NCI-H1436 treated with DMSO at 0.1 percent for 48 hours (cell line): ENCODE measurements around the gene FUT8.
"Not testable (repeated sequence)": the region's sequence is repeated elsewhere in the genome, so short reads cannot be mapped to it uniquely, and the experiment has no call there.

ENCODE experiments used
- DNase-seq: peaks from one replicate; lab custom pipeline; 2025; lab: John Stamatoyannopoulos, UW

The FUT8 gene

DNA sequence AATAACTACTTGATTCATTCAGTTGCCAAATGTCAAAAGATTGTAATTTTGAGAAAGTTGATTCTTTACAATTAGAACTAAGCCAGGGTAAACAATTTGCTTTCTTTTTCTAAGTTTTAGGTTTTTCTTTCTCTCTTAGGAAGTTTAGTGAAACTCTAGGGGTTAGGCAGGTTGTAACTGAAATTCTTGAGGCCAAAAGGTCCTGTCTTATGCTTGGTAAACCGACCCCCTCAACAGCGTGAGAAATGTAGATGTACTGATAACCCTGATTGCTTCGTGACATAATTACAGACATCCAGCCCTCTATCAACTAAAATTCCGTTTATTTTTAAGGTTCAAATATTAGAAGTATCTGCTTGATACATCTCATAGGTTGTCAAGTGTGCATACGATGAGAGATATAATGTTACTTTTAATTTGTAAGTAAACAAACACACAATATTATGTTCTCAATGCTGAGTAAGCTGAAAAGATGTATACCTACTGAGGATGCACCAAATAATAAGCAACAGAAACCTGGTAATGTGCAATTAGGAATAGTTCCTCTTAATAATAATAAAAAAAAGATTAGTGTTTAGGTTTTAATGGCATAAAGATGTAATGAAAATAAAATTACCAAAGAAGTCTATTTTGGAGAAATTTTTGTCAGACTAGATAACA, 7.2 kb downstream of the FUT8 start:
- no peak for DNase-seq

DNA sequence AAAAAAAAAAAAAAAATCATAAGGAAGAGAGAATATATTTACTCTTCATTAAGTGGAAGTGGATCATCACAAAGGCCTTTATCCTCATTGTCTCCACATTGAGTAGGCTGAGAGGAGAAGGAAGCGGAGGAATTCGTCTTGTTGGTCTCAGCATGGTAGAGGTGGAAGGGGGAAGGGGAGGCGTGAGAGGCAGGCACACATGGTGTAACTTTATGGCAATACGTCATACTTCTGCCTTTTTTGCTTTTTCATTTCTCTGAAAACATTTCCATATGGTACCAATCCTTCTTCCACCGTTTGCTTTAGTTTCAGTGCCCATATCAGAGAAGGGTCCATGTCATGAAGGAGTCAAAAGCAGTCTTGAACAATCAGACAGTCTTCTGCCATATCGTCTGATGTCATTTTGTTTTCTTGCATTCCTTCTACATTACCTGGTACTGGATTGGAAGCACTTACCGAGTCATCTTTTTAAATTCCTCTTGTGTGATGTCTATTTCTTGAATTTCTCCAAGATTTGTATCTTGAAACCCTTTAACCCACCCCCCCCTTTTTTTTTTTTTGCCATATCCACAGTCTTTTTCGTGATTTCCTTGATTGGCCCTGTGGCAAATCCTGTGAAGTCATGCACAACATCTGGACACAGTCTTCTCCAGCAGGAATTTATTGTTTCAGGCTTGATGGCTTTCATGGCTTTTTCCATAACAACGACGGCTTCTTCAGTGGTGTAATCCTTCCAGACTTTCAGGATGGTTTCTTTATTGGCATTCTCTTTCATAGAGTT, 8.9 kb downstream of the FUT8 start:
- DNase-seq, result no peak

DNA sequence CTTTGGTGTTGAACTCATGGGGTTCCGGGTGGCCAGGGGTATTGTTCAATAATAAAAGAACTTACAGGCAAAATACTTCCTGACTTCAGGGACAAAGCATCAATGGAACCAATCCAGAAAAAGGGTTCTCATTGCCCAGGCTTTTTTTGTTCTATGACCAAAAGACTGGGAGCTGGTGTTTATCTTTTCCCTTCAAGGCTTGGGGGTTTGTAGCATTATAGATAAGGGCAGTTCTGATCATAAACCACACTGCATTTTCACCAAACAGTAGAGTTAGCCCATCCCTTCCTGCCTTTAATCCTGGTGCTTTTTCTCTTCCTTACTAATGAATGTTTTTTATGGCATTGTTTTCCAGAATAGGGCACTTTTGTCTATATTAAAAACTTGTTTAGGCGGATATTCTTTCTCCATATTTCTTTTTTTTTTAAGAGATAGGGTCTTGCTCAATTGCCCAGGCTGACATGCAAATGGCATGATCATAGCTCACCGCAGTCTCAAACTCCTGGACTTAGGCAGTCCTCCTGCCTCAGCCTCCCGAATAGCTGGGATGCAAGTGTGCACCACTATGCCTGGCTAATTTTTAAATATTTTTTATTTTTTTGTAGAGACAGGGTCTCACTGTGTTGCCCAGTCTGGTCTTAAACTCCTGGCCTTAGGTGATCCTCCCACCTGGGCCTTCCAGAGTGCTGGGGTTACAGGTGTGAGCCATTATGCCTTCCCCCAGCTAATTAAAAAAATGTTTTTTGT, 9.7 kb downstream of the FUT8 start:
- no peak for DNase-seq

DNA sequence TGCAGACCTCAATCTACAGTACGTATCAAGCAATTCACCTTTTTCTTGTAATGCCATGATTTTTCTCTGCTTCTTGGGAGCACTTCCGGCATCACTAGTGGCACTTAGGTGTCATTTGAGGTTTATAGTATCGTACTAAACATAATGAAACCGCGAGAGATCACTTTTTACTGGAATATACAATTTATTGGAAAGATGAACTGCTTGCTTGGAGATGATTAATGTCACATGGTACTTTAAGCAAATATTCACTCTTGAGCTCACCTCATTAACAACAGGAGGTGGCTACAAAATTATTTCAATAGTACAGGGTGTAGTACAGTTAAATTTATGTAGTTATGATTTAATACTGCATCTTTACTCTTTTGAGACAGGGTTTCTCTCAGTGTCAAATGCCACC, 11.5 kb downstream of the FUT8 start:
- DNase-seq, result no peak

DNA sequence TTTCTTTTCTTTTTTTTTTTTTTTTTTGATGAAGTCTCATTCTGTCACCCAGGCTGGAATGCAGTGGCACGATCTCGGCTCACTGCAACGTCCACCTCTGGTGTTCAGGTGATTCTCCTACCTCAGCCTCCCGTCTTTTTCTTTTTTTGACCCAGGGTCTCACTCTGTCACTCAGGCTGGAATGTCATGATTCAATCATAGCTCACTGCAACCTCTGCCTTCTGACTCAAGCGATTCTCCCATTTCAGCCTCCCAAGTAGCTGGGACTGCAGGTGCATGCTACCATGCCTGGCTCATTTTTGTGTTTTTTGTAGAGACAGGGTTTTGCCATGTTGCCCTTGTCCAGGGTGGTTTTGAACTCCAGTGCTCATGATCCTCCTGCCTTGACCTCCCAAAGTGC, 12.0 kb downstream of the FUT8 start:
- no peak for DNase-seq

DNA sequence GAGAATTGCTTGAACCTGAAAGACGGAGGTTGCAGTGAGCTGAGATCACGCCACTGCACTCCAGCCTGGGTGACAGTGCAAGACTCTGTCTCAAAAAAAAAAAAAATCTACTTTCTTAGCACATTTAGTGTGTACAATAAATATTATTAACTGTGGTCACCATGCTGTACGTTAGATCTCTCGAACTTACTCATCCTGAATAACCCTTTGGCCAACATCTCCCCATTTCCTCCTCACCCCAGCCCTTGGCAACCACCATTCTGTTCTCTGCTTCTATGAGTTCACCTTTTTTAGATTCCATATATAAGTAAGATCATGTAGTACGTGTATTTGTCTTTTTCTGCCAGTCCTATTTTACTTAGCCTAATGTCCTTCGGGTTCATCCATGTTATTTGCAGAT, 13.4 kb downstream of the FUT8 start:
- no peak for DNase-seq

DNA sequence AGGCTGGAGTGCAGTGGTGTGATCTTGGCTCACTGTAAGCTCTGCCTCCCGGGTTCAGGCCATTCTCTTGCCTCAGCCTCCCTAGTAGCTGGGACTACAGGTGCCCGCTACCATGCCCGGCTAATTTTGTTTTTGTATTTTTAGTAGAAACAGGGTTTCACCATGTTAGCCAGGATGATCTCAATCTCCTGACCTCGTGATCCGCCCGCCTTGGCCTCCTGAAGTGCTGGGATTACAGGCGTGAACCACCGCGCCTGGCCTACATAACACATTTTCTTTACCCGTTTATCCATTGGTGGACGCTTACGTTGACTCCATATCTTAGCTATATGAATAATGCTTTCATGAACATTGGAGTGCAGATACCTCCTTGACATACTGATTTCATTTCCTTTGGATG, 14.4 kb downstream of the FUT8 start:
- not testable (repeated sequence) for DNase-seq

DNA sequence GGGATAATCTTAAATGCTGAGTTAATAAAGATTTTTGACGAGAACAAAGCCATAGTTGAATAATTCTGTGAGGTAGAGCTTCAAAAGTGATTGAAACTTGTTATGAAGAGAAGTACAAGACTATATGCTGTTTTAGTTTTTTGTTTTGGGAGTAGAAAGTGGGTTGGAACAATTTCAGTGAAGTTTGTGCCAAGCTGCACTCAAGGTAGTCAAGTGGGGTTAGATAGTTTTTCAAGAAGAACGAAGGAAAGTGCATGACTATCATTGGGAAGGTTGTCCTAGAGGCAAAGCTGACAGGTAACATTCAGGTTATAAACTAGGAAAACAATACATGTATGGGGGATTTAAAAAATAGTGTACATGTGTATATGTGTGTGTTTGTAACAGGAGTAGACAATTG, 16.2 kb downstream of the FUT8 start:
- no peak for DNase-seq

DNA sequence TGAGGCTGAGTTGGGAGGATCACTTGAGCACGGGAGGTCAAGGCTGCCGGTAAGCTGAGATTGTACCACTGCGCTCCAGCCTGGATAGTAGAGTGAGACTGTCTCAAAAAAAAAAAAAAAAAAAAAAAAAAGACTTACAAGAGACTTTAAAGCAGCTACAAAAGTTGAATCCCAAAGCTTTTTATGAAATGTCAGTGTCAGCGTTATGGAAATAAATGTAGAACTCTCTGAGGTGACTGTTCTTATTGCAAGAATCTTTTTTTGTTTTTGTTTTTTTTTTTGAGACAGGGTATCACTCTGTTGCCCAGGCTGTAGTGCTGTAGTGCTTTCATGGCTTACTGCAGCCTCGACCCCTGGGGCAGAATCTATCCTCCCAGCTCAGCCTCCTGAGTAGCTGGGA, 17.2 kb downstream of the FUT8 start:
- DNase-seq, result no peak

DNA sequence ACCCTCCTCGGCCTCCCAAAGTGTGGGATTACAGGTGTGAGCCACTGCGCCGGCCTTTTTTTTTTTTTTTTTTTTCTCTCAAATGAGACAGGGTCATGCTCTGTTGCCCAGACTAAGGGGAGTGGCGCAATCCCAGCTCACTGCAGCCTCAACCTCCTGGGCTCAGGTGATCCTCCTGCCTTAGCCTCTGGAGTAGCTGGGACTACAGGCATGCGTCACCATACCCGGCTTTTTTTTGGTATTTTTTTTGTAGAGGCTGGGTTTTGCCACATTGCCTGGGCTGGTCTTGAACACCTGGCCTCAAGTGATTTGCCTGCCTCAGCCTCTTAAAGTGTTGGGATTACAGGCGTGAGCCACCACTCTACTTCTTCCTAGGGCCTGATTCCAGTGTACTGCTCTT, 18.7 kb downstream of the FUT8 start:
- DNase-seq, result no peak

DNA sequence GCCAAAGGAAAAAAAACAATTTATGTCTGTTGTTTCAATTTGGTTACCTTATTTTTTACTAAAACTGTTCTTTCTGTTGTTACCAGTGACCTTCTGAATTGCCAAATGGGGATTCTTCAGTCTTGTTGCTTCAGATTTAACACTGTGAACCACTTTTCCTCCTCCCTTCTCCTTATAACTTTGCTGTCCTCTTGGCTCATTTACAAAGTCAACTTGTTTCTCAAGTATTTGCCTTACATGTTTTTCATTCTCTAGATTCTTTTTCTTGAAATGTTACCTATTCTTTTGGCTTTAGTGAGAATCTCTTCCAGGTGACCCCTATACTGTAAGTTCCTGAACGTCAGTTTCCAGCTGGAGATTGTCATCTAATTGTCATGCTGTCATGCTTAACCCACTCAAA, 19.4 kb downstream of the FUT8 start:
- DNase-seq, result no peak

DNA sequence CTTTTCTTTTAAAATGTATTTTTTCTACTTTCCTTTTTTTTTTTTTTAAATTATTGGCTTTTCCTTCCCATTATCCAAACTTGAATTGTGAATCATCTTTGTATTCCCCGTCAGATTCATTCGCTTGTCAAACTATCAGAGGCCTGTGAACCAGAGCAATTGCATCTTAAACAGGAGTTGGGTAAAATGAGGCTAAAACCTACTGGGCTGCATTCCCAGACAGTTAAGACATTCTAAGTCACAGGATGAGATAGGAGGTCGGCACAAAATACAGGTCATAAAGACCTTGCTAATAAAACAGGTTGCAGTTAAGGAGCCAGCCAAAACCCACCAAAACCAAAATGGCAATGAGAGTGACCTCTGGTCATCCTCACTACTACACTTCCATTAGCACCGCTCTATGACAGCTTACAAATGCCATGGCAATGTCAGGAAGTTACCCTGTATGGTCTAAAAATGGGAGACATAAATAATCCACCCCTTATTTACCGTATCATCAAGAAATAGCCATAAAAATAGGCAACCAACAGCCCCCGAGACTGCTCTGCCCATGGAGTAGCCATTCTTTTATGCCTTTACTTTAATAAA, 19.9 kb downstream of the FUT8 start:
- DNase-seq, result no peak

DNA sequence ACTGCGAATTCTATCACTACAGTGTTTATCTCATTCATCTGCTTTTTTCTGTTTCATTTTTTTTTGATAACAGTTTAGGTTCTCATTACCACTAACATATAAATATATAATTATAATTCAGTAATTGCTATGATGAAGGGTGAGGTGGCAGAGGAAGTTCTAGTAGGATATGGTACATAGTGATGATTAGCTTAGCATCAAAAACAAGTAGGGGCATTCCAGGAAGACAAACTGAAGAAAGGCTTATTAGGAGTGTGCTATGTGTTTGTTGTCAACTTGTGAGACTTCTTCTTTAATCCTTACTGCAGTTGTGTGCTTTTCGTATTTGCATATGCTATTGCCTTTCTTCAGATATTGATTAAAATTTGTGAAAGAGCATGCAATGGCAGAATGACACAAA, 20.6 kb downstream of the FUT8 start:
- no peak for DNase-seq

DNA sequence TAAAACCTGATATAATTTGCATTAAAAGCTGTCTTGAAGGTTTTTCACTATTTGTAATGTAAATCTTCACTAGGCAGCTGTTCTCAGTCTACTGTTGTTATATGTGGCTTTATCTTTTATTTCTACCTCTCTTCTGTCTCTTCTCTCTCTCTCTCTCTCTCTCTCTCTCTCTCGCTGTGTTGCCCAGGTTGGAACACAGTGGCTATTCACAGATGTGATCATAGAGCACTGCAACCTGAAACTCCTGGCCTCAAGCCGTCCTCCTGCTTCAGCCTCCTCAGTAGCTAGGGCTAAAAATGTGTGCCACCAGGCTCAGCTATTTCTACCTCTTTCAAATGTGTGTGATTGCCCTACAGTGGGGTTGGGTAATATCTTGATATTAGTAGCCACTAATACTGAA, 21.1 kb downstream of the FUT8 start:
- no peak for DNase-seq

DNA sequence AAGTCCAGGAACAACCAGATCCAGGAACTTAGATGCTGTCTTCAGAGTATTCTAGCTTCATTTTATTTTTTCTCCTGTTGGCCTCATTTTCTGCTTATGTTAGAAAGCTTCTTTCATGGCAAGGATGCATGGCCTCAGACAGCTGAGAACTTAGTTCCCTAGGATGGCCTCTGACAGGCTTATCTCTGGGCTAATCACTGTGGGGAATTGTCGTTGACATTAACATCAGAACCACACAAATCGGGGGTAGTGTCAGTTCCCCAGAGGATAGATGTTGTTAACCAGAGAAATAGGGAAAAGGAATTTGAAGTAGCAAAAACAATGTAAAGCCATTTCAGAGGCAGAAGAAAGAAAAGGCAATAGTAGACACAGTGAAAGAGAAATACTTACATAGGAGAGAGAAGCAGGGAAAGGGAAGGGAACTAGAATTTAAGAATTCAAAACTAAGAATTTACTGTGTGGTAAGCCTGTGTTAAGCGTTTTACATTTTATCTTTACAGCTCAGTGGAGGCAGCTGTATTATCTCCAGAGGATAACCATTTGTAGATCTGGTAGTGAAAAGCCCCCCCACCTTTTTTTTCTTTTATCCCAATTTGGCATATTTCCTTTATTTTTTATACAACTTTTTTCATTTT, 21.8 kb downstream of the FUT8 start:
- no peak for DNase-seq

DNA sequence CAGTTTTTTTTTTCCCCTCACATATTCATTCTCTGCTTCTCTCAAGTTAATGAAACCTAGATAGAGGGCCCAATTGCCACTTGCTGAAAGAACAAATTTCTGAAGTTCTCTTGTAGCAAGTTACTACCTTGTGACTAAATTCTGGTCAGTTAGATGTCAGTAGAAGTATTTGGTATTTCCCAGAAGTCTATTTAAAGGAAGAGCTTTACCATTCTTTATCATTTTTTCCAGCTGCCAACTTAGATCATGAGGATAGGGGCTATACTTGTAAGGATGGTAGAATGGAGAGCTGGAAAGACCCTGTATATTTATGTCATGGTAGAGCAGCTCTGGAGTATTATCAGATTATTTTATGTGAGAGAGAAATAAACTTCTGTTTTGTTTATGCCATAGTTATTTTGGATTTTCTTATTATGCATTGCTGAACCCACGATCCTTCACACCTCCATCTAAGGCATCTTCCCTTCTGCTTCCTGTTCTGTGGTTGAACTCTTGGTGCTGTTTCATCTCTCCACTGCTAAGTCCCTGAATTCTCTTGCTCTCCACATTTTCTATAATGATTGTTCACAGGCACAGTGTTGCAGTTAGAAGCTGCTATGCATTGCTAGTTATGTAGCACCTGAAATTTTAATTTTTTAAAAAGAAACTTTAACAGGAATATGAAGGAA, 25.9 kb downstream of the FUT8 start:
- no peak for DNase-seq

DNA sequence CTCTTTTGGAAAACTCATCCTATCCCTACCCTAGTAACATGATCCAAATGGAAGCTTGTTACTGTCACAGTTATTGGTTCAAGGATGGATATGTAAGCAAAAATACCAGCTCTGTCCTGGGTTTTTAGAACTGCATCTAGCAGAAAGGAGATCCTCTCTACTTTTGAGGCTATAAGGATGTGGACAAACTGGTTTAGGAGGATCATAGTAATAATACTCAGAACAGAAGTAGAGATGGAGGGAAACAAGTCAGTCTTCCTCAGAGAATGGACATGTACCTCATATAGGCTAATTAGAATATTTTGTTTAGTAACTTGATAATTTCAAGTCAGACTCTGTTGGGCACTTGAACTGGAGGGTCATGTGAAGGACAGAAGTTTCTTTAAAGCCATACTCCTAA, 26.6 kb downstream of the FUT8 start:
- no peak for DNase-seq

DNA sequence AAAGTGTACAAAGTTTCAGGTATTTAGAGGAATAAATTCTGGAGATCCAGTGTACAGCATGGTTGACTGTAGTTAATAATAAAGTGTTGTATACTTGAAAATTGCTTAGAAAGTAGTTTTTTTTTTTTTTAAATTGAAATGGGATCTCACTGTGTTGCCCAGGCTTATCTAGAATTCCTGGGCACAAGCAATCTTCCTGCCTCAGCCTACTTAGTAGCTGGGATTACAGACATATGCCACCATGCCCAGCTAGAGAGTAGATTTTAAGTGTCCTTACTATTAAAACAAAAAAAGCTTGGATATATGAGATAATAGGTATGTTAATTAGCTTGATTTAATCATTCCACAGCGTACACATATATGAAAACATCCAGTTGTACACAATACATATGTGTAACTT, 27.7 kb downstream of the FUT8 start:
- no peak for DNase-seq

DNA sequence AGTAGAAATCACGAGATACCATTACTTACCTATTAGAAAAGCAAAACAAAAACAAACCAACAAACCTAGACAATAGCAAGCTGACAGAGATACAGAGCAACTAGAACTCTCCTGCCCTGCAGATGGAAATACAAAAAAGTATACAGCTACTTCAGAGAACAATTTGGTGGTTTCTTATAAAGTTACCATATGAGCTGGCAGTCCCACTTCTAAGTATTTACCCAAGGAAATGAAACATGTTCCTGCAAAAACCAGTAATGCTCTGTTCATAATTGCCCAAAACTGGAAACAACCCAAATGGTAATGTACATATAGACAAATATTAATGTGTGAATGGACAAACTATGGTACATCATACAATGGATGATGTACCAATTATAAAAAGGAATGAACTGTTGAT, 31.7 kb downstream of the FUT8 start:
- DNase-seq, result no peak

DNA sequence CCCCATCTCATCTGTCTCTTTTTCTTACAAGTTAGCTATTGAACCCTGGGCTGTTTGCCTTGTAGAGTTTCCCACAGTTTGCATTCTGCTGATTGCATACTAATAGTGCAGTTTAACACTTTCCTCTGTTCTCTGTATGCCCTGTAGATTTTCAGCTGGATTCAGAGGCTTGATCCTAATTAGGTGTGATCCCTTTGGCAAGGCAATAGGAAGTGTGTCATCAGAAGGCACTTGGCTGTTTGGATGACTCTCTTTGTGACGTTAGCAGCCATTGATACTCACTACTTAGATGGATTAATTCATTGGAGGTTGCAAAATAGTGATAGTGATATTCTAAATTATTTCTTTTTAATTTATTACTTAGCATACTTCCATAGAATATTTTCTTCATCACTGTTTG, 33.6 kb downstream of the FUT8 start:
- no peak for DNase-seq

DNA sequence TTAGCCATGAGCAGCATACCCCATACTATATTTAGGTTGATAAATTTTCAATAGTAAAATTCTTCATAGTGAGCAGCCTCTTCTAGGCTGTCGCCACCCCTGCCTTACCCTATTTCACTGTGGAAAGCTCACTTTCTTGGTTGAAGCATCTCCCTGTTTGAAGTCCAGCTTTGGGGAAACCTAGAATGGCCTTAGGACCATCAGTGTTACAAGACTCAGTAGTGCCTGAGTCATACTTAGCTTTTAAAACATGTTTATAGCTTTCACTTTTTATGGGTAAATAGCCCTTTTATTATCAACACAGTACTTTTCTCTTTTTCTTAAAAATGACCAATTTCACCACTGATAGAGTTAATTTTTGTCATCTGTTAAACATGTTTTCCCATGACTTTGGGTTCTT, 37.1 kb downstream of the FUT8 start:
- no peak for DNase-seq
